Type B pancreatic cell (in vitro differentiated cells): ENCODE measurements around the gene BEND4. TPM values are rescaled to one million over a fixed set of nuclear protein-coding genes. Genes with fewer than 3 reads are reported as not detected.

ENCODE experiments used
- DNase-seq: peaks from one replicate; pipeline ENCODE4 v3.0.0; 2021; ENCODE audit warnings: mixed read lengths; ENCODE audit not compliant: unreplicated experiment; ENCODE audit errors: extremely low spot score
- H3K27ac Mint-ChIP-seq: 2 replicates; pipeline ENCODE4 v1.8.0; 2021; ENCODE audit warnings: mild to moderate bottlenecking, mixed read lengths
- H3K27me3 Mint-ChIP-seq: 2 replicates; pipeline ENCODE4 v1.8.0; 2021; ENCODE audit warnings: mixed read lengths
- H3K36me3 Mint-ChIP-seq: 2 replicates; pipeline ENCODE4 v1.8.0; 2021; ENCODE audit warnings: mixed read lengths
- H3K4me1 Mint-ChIP-seq: one replicate; pipeline ENCODE4 v1.8.0; 2021; ENCODE audit warnings: mixed read lengths; ENCODE audit not compliant: unreplicated experiment
- H3K4me3 Mint-ChIP-seq: 2 replicates; pipeline ENCODE4 v1.8.0; 2021; ENCODE audit warnings: mild to moderate bottlenecking, mixed read lengths
- H3K9me3 Mint-ChIP-seq: 2 replicates; pipeline ENCODE4 v1.8.0; 2021; ENCODE audit warnings: mixed read lengths
- CTCF ChIP-seq: fragments of 200-600 bp; sonication (generic); conservative IDR thresholded peaks from 2 replicates; pipeline ENCODE4 v1.5.0; 2021; ENCODE audit warnings: antibody characterized with exemption, mild to moderate bottlenecking
- total RNA-seq: library from RNA; stranded (reverse); gene quantifications from 2 replicates; pipeline ENCODE4 v1.2.1, GENCODE V29; 2021; ENCODE audit warnings: low replicate concordance

Gene BEND4
- total RNA-seq, 1 donor from 2014 or later = 0.31 TPM

- H3K36me3 Mint-ChIP-seq = no peaks in the 10 kb centered on the region
- no peak for TF ChIP-seq CTCF
- peaks cover 26% of the 10 kb centered on the region for H3K27me3 Mint-ChIP-seq
- H3K27ac Mint-ChIP-seq = no peak overlapping the region
- H3K4me1 Mint-ChIP-seq = no peaks in the 10 kb centered on the region
- H3K9me3 Mint-ChIP-seq = no peaks in the 10 kb centered on the region
- H3K4me3 Mint-ChIP-seq = no peak overlapping the region
- DNase-seq = no peak
Measured at GRCh38 chr4:42122237-42122636, 30.2 kb downstream of the BEND4 start.

DNA sequence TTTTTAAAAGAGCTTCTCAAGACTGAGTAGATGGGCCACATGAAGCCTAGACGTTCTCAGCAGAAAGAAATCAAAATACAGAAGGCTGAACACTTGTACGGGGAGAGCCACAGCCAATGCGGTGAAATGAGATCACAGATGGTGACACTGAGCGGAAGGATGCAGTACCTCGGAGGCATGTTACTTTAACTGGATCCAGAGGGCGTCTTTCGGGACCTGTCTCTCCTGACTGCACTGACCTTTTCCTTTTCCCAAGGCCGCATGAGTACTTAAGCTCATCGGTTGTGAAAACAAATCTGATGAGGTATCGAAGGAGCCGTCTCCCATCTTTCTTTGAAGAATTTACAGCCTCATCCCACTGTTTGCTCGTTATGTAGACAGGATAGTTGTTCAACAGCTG, 32.6 kb downstream of the BEND4 start:
- H3K4me3 Mint-ChIP-seq = no peak overlapping the region
- peaks cover 26% of the 10 kb centered on the region for H3K27me3 Mint-ChIP-seq
- no peaks in the 10 kb centered on the region for H3K36me3 Mint-ChIP-seq
- H3K9me3 Mint-ChIP-seq = no peaks in the 10 kb centered on the region
- no peak for DNase-seq
- no peak overlapping the region for H3K27ac Mint-ChIP-seq
- no peaks in the 10 kb centered on the region for H3K4me1 Mint-ChIP-seq
- TF ChIP-seq CTCF = no peak

GRCh38 chr4:42112846-42113245, 39.6 kb downstream of the BEND4 start:
- Mint-ChIP-seq H3K27me3 (peaks cover 5% of the 10 kb centered on the region), H3K4me1 (no peaks in the 10 kb centered on the region), H3K9me3 (no peaks in the 10 kb centered on the region), H3K4me3 (no peak overlapping the region), H3K27ac (no peak overlapping the region), H3K36me3 (no peaks in the 10 kb centered on the region)
- DNase-seq = no peak
- TF ChIP-seq CTCF = no peak

DNA sequence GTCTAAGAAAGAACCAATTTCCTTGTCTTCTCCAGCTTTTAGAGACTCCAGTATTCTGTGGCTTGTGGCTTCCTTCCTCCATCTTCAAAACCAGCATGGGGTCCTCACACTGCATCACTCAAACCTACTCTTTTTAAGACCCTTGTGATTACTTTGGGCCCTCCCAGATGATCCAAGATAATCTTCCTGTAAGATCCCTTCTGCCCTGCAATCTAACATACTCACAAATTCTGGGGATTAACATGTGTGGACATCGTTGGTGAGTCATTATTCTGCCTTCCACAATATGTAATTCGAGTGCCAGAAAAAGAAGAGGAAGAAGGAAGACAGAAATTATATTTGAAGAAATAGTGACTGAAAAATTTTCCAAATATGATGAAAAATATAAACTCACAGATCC, 47.9 kb downstream of the BEND4 start:
- H3K9me3 Mint-ChIP-seq = peaks cover 4% of the 10 kb centered on the region
- DNase-seq = no peak
- TF ChIP-seq CTCF = no peak
- H3K27me3 Mint-ChIP-seq = no peaks in the 10 kb centered on the region
- H3K36me3 Mint-ChIP-seq = no peaks in the 10 kb centered on the region
- no peak overlapping the region for H3K4me3 Mint-ChIP-seq
- H3K27ac Mint-ChIP-seq = no peak overlapping the region
- H3K4me1 Mint-ChIP-seq = no peaks in the 10 kb centered on the region

DNA sequence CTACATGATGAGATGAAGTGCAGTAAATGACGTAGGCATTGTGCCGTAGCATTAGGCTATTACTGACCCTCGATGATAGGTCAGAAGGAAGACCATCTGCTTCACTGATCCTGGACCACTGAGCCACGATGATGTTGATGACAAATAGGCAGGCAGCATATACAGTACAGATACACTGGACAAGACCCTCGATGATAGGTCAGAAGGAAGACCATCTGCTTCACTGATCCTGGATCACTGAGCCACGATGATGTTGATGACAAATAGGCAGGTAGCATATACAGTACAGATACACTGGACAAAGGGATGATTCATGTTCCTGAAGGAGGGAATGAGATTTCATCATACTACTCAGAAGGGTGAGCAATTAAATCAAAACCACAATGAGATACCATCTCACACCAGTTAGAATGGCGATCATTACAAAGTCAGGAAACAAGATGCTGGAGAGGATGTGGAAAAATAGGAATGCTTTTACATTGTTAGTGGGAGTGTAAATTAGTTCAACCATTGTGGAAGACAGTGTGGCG, 50.9 kb downstream of the BEND4 start:
- Mint-ChIP-seq H3K4me3 (no peak overlapping the region), H3K36me3 (no peaks in the 10 kb centered on the region), H3K27me3 (no peaks in the 10 kb centered on the region), H3K9me3 (peaks cover 4% of the 10 kb centered on the region), H3K27ac (no peak overlapping the region), H3K4me1 (no peaks in the 10 kb centered on the region)
- no peak for TF ChIP-seq CTCF
- no peak for DNase-seq

DNA sequence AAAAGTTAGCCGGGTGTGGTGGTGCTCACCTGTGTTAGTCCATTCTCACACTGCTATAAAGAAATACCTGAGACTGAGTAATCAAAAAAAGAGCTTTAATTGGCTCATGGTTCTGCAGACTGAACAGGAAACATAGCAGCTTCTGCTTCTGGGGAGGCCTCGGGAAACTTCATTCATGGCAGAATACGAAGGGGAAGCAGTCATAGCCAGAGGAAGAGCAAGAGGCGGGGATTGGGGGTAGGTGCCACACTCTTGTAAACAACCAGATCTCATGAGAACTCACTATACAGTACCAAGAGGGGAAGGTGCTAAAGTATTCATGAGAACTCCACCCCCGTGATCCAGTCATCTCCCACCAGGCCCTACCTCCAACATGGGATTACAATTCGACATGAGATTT, 64.1 kb downstream of the BEND4 start:
- Mint-ChIP-seq H3K36me3 (peaks cover 15% of the 10 kb centered on the region), H3K27ac (no peak overlapping the region), H3K9me3 (no peaks in the 10 kb centered on the region), H3K27me3 (no peaks in the 10 kb centered on the region), H3K4me1 (no peaks in the 10 kb centered on the region), H3K4me3 (no peak overlapping the region)
- no peak for DNase-seq
- TF ChIP-seq CTCF = no peak
